ENCODE data around the gene FGD5.

FGD5 gene

DNA sequence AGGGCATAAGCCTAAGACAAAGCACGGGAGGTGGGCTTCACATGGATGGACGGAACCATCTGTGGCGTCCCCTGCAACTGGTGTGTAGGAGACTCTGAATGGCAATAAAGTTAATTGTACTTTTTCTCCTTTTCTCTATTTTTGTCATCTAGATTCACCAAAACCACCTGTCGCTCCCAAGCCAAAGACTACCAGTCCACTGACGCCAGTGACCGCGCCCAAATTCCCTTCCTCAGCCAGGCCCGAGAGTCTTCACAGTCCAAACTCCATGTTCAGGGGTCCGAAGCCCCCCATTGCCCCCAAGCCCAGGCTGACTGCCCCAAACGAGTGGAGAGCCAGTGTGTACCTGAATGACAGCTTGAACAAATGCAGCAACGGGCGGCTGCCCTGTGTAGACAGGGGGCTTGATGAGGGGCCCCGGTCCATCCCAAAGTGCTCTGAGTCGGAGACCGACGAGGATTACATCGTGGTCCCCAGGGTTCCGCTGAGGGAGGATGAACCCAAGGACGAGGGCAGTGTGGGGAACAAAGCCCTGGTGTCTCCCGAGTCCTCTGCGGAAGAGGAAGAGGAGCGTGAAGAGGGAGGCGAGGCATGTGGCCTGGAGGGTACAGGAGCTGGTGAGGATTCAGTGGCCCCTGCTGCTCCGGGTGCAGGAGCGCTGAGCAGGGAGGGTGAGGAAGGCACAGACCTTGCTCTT is at the start of gene FGD5:
Gene FGD5, plus strand, starts transcription at position 159 of the 697 bp plus-strand sequence. Its CDS starts 110 bp downstream, at position 269.
- intact Hi-C loops (cut with DNase I): no loop called here
- no peak for DNase-seq

DNA sequence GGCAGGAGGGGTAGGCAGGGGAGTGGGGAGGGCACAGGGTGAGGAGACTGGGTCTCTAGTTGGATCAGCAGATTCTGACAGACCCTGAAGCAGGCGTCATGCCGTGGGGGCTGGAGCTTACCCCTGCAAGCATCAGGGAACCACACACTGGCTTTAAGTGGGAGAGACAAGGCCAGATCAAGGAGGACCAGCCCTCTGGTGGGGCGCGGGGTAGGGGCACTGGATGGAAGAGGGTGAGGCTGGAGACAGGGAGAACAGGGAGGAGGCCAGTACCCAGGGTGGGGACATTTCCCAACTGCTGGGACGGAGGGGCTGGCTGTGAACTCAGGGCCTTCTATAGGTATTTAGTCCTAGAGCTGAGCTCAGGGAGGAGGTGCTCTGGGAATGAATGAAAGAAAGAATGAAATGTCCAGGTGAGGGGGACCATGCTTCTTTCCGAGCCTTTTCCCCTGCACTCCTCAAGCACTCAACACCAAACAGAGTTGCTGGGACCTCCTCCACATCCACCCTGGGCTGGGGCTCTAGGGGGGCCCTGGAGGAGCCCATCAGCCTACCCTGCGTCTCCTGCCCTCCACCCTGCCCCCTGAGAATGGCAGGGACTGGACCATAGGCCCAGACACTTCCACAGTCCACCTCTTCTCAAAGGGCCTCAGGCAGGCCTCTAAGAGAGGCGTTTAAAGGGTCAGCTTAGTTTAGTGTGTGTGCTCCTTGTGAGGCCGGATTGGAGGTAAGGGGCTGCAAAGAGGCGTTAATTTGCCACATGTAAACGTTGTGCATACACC is 49.0 kb upstream of the FGD5 start:
- intact Hi-C loops (cut with DNase I): no loop called here

GRCh38 chr3:14770591-14770990 is 48.2 kb upstream of the FGD5 start:
- intact Hi-C loops (cut with DNase I): no loop called here
- no peak for DNase-seq

More for the DNA sequence above, 49.0 kb upstream of the FGD5 start:
- peak in 1 of 42 donors; percentile 3 for DNase-seq

- intact Hi-C loops (cut with DNase I): no loop called here
Observed at GRCh38 chr3:14771593-14772497, 46.9 kb upstream of the FGD5 start.

GRCh38 chr3:14772533-14773138 is 46.1 kb upstream of the FGD5 start:
- DNase-seq: peak in 4 of 42 donors; percentile 3 to 28 (median 20)
- intact Hi-C loops (cut with DNase I): no loop called here

More at GRCh38 chr3:14771593-14772497, 46.9 kb upstream of the FGD5 start:
- peak in 3 of 42 donors; percentile 17 to 27 (median 26) for DNase-seq

- intact Hi-C loops (cut with DNase I): no loop called here
- DNase-seq: no peak
Observed at GRCh38 chr3:14773281-14773680, 45.5 kb upstream of the FGD5 start.

DNA sequence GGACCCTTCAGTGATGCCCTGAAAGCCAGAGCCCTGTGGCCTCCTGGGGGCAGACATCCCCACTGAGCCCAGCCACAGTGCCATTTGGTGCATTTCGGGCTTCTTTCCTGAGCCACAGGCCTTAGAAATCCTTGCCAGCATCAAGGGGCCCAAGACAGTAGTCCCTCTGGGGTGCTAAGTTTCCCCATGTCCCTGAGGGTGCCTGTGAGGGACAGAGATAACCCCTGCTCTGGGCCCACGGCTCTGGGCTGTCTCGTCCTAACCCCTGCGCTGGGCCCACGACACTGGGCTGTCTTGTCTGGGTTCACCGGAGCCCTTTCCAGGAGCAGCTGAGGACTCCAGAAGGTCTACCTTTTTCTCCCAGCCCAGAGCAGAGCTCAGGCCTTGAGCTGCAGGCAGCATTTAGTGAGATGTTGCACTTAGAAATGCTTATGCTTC is 45.1 kb upstream of the FGD5 start:
- DNase-seq: peak in 3 of 42 donors; percentile 21 to 37 (median 28)
- intact Hi-C loops (cut with DNase I): no loop called here

DNA sequence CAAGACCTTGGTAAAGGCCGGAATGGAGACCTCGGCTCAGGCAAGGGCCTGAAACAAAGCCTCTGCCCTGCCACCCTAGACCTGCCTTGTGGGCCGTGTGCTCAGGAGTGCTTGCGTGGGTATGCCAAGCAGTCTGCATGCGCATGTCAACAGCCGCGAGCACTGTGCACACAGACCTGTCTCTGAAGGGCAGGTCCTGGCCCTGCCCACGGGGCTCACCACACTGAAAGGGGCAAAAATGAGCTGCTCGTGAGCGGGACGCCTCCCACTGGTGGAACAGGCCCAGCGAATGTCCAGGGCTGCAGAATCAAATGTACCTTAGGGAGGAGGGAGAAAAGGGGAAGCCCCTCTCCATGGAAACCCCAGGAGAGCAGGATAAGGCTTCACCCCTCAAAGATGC is 44.3 kb upstream of the FGD5 start:
- intact Hi-C loops (cut with DNase I): no loop called here
- peak in 4 of 42 donors; percentile 1 to 26 (median 11) for DNase-seq

GRCh38 chr3:14775011-14775410 is 43.8 kb upstream of the FGD5 start:
- intact Hi-C loops (cut with DNase I): no loop called here
- DNase-seq: peak in 4 of 42 donors; percentile 3 to 33 (median 8)

GRCh38 chr3:14775563-14775962 is 43.2 kb upstream of the FGD5 start:
- intact Hi-C loops (cut with DNase I): no loop called here
- peak in 2 of 42 donors; percentile 10 to 21 for DNase-seq

DNA sequence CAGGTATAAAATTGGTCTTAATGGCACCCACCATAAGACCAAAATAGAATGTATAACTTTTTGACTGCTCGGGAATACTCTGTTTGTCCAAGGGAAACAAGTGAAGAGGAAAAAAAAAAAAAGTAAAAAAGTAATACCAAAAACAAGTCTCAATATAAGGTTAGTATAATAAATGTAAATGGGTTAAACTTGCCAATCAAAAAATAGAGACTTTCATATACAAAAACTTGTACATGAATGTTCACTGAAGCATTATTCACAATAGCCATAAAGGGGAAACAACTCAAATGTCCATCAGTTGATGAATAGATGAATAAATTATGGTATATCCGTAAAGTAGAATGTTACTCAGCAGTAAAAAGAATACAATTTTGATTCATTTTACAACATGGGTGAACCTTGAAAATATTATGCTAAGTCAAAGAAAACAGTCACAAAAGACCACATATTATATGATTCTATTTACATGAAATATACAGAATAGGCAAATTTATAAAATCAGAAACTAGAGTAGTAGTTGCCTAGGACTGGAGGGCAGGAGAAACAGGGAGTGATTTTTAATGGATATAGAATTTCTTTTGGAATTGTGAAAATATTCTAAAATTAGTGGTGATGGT is 39.6 kb upstream of the FGD5 start:
- intact Hi-C loops (cut with DNase I): no loop called here
- DNase-seq: no peak

- DNase-seq: peak in 1 of 42 donors; percentile 10
- intact Hi-C loops (cut with DNase I): no loop called here
Observed at GRCh38 chr3:14780927-14781507, 37.7 kb upstream of the FGD5 start.

- DNase-seq: no peak
- intact Hi-C loops (cut with DNase I): no loop called here
Observed at GRCh38 chr3:14783480-14784086, 35.2 kb upstream of the FGD5 start.

GRCh38 chr3:14784087-14784681 is 34.6 kb upstream of the FGD5 start:
- intact Hi-C loops (cut with DNase I): no loop called here

GRCh38 chr3:14785207-14786155 is 33.3 kb upstream of the FGD5 start:
- no peak for DNase-seq
- intact Hi-C loops (cut with DNase I): no loop called here

More at GRCh38 chr3:14784087-14784681, 34.6 kb upstream of the FGD5 start:
- no peak for DNase-seq

DNA sequence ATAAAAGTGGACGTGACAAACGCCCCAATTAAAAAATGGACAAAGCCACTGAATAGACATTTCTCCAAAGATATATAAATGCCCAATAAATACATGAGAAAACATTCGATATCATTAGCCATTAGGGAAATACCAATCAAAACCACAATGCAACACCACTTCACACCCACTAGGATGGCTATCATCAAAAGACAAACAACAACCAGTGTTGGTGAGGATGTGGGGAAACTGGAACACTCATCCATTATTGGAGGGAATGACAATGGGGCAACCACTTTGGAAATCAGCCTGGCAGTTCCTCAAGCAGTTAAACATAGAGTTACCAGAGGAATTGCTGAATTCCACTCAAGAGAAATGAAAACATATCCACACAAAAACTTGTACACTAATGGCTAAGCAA is 32.4 kb upstream of the FGD5 start:
- DNase-seq: no peak
- intact Hi-C loops (cut with DNase I): no loop called here
